ENCODE data around the gene NRCAM.

Gene NRCAM

GRCh38 chr7:108202743-108203142, 253.5 kb downstream of the NRCAM start:
- no peak for DNase-seq (ENCODE audit: low spot score)

- DNase-seq (ENCODE audit: low spot score): no peak
Measured at GRCh38 chr7:108201766-108202165, 254.5 kb downstream of the NRCAM start.

DNA sequence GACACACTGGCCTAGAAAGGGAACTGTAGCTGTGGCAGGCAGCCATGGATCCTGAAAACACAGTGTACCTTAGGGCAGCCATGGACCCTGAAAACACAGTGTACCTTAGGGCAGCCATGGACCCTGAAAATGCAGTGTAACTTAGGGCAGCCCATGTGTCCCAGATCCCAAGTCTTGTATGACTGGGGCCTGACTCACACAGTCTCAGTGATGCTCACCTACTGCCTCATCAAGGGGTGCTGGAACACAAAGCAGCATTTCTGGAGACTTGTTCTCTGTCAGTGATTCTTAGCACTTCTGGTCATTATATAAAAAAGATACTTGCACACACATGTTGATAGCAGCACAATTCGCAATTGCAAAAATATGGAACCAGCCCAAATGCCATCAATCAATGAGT, 255.9 kb downstream of the NRCAM start:
- no peak for DNase-seq (ENCODE audit: low spot score)

DNA sequence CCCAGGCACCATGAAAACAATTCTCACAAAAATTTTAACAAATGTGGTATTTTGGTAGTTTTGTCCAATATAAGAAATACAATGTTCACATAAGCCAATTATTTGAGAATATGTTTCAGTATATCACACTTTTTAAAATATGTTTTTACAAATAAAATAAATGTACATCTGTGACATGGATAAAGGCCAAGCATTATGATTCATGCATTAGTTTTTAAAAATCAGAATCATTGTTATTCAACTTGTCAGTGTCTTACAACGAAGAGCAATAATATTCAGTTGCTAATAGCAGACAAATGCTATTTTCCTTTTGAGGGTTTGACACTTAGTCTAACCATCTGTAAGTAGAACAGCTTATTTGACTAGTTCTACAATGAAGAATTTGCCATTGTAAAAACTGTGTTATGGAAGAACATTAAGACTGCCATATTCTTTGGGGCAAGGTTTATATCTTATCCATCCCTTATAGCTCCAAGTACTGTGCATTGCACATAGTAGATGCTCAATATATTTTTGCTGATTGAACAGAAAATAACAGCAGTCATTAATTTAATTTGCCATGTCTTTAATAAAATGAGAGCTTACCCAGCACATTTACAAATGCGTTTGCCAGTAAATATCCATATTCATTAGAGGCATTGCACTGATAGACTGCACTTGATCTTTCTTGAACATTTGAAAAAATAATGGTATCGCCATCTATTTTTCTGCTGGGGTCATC, 258.7 kb downstream of the NRCAM start:
- DNase-seq (ENCODE audit: low spot score): no peak

DNA sequence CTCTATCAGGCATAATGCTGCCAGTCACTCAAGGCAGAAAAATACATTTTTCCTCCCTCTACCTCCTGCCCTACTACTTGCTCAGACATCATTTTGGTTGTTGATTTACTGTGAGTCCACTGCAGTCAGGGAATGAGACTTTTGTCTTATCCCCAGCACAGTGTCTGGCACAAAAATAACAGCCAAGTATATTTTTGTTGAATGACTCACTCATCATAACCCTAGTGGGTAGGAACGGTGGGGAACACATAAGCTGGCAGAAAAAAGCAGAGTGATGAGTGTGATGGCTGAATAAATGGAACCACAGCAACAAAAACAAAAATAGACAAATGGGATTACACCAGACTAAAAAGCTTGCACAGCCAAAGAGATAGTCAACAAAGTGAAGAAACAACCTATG, 260.2 kb downstream of the NRCAM start:
- no peak for DNase-seq (ENCODE audit: low spot score)

- DNase-seq (ENCODE audit: low spot score): no peak
Measured at GRCh38 chr7:108193594-108194498, 262.4 kb downstream of the NRCAM start.

- no peak for DNase-seq (ENCODE audit: low spot score)
Measured at GRCh38 chr7:108190891-108191290, 265.3 kb downstream of the NRCAM start.

DNA sequence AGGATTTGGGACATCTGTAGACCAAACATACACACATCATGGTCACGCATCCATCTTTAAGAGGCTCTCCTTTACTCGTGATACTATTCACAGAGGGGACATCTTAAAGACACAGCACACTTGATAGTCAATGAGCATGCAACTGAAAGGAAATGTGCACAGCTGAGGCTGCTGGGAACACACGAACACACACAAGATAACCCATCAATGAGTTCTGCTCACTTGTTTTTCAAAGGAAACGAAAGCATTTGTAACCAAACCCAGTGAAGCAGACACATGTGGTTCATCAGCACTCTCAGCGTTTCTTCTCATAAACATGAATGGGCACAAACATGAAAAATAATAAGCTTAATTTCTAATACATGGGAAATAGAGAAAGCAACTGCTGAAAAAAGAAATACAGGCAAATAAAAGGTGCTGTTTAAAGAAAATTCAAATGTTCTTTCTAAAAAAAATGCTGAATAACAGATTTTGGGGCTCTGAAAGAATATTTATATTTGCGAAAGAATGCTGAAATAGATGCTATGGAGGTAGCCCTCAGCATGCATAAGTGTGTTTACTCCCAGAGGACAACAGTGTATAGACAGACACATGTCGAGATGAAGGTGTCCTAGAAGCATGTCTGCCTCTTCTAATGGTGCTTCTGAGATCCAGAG, 266.4 kb downstream of the NRCAM start:
- DNase-seq (ENCODE audit: low spot score): no peak

GRCh38 chr7:108188724-108189123, 267.5 kb downstream of the NRCAM start:
- DNase-seq (ENCODE audit: low spot score): no peak

- DNase-seq (ENCODE audit: low spot score): peak; percentile 54
Measured at GRCh38 chr7:108181073-108181985, 274.9 kb downstream of the NRCAM start.

GRCh38 chr7:108178398-108178797, 277.8 kb downstream of the NRCAM start:
- DNase-seq (ENCODE audit: low spot score): no peak

- DNase-seq (ENCODE audit: low spot score): no peak
Measured at GRCh38 chr7:108171164-108171563, 285.1 kb downstream of the NRCAM start.

DNA sequence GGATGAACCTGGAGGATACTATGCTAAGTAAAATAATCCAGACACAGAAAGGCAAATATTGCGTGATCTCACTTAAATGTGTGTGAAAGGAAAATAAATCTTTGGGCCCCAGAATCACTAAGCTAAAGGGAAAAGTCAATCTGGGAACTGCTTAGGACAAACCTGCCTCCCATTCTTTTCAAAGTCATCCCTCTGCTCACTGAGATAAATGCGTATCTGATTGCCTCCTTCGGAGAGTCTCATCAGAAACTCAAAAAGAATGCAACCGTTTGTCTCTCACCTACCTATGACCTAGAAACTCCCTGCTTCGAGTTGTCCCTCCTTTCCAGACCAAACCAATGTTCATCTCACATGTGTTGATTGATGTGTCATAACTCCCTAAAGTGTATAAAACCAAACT, 286.0 kb downstream of the NRCAM start:
- no peak for DNase-seq (ENCODE audit: low spot score)

- DNase-seq (ENCODE audit: low spot score): no peak
Measured at GRCh38 chr7:108167460-108167859, 288.8 kb downstream of the NRCAM start.

DNA sequence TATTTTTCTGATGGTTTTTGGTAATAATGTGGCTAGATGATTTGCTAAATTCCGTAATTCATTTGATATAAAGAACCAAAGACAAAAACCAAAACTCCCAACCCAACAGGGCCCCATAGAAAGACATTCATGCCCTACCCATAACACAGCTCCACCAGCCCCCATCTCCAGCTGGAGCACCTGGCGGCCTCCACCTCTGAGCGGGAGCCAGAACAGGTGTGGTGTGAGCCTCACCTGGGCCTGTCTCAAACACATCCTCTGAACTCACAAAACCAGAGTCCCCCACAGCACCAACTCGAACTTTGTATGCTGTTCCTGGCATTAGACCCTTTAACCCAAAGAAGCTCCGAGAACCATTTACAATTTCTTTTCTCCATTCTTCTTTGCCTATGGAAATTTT, 289.5 kb downstream of the NRCAM start:
- DNase-seq (ENCODE audit: low spot score): no peak

DNA sequence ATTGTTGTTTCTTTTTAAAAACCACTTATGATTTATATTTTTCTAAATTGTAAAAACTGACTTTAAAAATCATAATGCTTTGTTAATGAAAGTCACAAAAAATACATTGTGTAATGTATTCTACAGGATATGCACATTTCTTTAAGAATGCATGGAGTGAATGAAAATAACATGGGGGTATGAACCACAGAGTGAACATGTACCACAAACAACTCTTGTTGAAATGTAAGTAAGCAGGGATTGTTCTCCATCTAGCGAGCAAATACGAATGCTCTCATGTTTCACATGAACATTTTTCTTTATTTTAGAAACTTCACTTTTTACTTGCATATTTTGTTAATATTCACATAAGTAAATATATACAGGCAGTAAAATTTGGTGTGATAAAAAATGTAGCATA, 290.5 kb downstream of the NRCAM start:
- DNase-seq (ENCODE audit: low spot score): no peak

GRCh38 chr7:108164946-108165345, 291.3 kb downstream of the NRCAM start:
- DNase-seq (ENCODE audit: low spot score): no peak

- no peak for DNase-seq (ENCODE audit: low spot score)
Measured at GRCh38 chr7:108164342-108164741, 291.9 kb downstream of the NRCAM start.

DNA sequence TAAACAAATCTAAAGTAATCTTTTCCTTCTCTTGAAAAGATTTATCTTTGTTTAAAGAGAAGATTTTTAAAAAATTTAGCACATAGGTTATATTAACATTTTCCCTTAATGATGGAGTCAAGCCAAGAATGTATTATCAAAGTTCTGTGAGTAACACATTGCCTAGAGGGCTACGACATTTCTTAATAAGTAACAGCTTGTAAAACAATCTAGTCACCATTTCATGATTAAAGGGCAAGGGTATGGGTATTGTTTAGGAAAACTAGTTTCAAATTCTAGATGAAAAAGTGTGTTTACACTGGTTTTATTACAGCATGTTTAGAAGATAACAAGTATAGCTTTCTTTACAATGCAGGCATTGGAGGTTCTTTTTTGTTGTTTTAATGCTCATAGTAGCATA, 297.5 kb downstream of the NRCAM start:
- no peak for DNase-seq (ENCODE audit: low spot score)

GRCh38 chr7:108157606-108158335, 298.5 kb downstream of the NRCAM start:
- no peak for DNase-seq (ENCODE audit: low spot score)

Data from hematopoietic multipotent progenitor cell treated with erythropoietin and hydrocortisone succinate and interleukin-3 and kit ligand, for 15 days (in vitro differentiated cells).